H1 (cell line): Measurements from ENCODE around the gene CEP192. TPM values are rescaled to one million over a fixed set of nuclear protein-coding genes. Genes with fewer than 3 reads are reported as not detected.

Experiments
- CTCF ChIA-PET: fragments of 300-600 bp; sonication (Branson Sonifier 250); formaldehyde crosslinking; loops from one replicate; lab custom pipeline; 2021; ENCODE audit not compliant: partially characterized antibody; lab: Charles Lee
- POLR2A ChIA-PET: fragments of 300-600 bp; sonication (Branson Sonifier 250); formaldehyde crosslinking; loops from one replicate; lab custom pipeline; 2021; ENCODE audit warnings: inconsistent platforms; ENCODE audit not compliant: partially characterized antibody; lab: Charles Lee
- DNase-seq, 2 experiments: peaks; one replicate each; pipeline versions ENCODE4 v3.0.0 to v3.0.0-alpha.2; 2010 to 2022; ENCODE audit warnings: low spot score in 2 of 2, low read depth in 1 of 2, mixed read lengths in 1 of 2
- FAIRE-seq: peaks from 2 replicates; lab custom pipeline; 2011; peaks lifted over from hg19 to GRCh38; lab: Jason Lieb, UNC
- H2AFZ ChIP-seq: 2 replicates; pipeline ENCODE4 v1.8.1; 2012; ENCODE audit warnings: low read length, inconsistent platforms
- H2AK5ac ChIP-seq: 2 replicates; pipeline ENCODE4 v1.6.1; 2013; ENCODE audit warnings: low read depth, low read length
- H2BK120ac ChIP-seq: replicated peaks from 2 replicates; pipeline ENCODE3; 2013; ENCODE audit warnings: low read depth, low read length, inconsistent platforms
- H2BK12ac ChIP-seq: 2 replicates; pipeline ENCODE4 v1.6.1; 2013; ENCODE audit warnings: low read depth, low read length
- H2BK15ac ChIP-seq: 2 replicates; pipeline ENCODE4 v1.6.1; 2013; ENCODE audit warnings: low read length
- H2BK20ac ChIP-seq: 2 replicates; pipeline ENCODE4 v1.6.1; 2013; ENCODE audit warnings: low read length
- H2BK5ac ChIP-seq: 2 replicates; pipeline ENCODE4 v1.6.1; 2013; ENCODE audit warnings: low read depth, low read length
- H3K14ac ChIP-seq: 2 replicates; pipeline ENCODE4 v1.6.1; 2013; ENCODE audit warnings: inconsistent platforms; ENCODE audit not compliant: insufficient read length
- H3K18ac ChIP-seq: 2 replicates; pipeline ENCODE4 v1.6.1; 2013; ENCODE audit warnings: low read length; ENCODE audit errors: extremely low read depth
- H3K23ac ChIP-seq: 2 replicates; pipeline ENCODE4 v1.6.1; 2013; ENCODE audit warnings: inconsistent platforms; ENCODE audit not compliant: insufficient read length
- H3K23me2 ChIP-seq: 2 replicates; pipeline ENCODE4 v1.6.1; 2013; ENCODE audit warnings: low read depth, low read length
- H3K27ac ChIP-seq: 2 replicates; pipeline ENCODE4 v1.6.1; 2011; ENCODE audit warnings: low read depth, low read length, inconsistent platforms
- H3K27me3 ChIP-seq, 4 experiments: replicated peaks in 1 of 4; 1 replicate in 1 of 4; 2 replicates in 3 of 4; pipeline versions ENCODE4 v1.6.1 to v1.8.1; 2011 to 2013; ENCODE audit warnings: low read length in 3 of 4, mild to moderate bottlenecking in 3 of 4, inconsistent platforms in 2 of 4, mixed read lengths in 2 of 4, moderate library complexity in 1 of 4; ENCODE audit not compliant: control insufficient read depth in 3 of 4, insufficient read depth in 3 of 4; ENCODE audit errors: extremely low read depth in 1 of 4
- H3K36me3 ChIP-seq, 4 experiments: 2 replicates each; pipeline versions ENCODE4 v1.6.1 to v1.8.1; 2011 to 2013; ENCODE audit warnings: mild to moderate bottlenecking in 4 of 4, low read length in 3 of 4, moderate library complexity in 2 of 4, control low read depth in 1 of 4, inconsistent platforms in 1 of 4; ENCODE audit not compliant: insufficient read depth in 4 of 4, control insufficient read depth in 2 of 4
- H3K4ac ChIP-seq: replicated peaks from 2 replicates; pipeline ENCODE3; 2013; ENCODE audit warnings: low read length, low read depth, mixed read lengths, inconsistent platforms; ENCODE audit not compliant: insufficient read length
- H3K4me1 ChIP-seq, 4 experiments: replicated peaks in 1 of 4; 1 replicate in 1 of 4; 2 replicates in 3 of 4; pipeline versions ENCODE4 v1.6.1 to v1.8.1; 2011 to 2013; ENCODE audit warnings: low read length in 3 of 4, inconsistent platforms in 2 of 4, mixed read lengths in 1 of 4; ENCODE audit not compliant: insufficient read depth in 4 of 4, control insufficient read depth in 3 of 4
- H3K4me2 ChIP-seq, 2 experiments: 2 replicates each; pipeline versions ENCODE4 v1.6.1 to v1.8.1; 2011 to 2013; ENCODE audit warnings: low read depth in 2 of 2, low read length in 2 of 2, control low read depth in 1 of 2, inconsistent platforms in 1 of 2, mild to moderate bottlenecking in 1 of 2; ENCODE audit not compliant: insufficient read depth in 1 of 2
- H3K4me3 ChIP-seq, 4 experiments: fragments of 200-600, 300-600 bp in 1 of 4; sonication (generic), shearing (Covaris generic), sonication (Bioruptor Twin) in 1 of 4; 2 replicates each; pipeline versions ENCODE4 v1.5.1 to v1.8.1; 2011 to 2016; ENCODE audit warnings: low read length in 4 of 4, low read depth in 3 of 4, control low read depth in 2 of 4, inconsistent platforms in 2 of 4, mild to moderate bottlenecking in 2 of 4, mixed read lengths in 1 of 4, moderate library complexity in 1 of 4; ENCODE audit not compliant: insufficient read depth in 2 of 4; ENCODE audit errors: extremely low read depth in 1 of 4
- H3K56ac ChIP-seq: replicated peaks from 2 replicates; pipeline ENCODE3; 2013; ENCODE audit warnings: low read depth, mild to moderate bottlenecking, mixed read lengths, low read length, inconsistent platforms; ENCODE audit not compliant: insufficient read length
- H3K79me1 ChIP-seq: 2 replicates; pipeline ENCODE4 v1.6.1; 2013; ENCODE audit warnings: low read depth, low read length, control low read depth
- H3K79me2 ChIP-seq, 2 experiments: 2 replicates each; pipeline versions ENCODE4 v1.6.1 to v1.8.1; 2012 to 2013; ENCODE audit warnings: low read length in 2 of 2, mild to moderate bottlenecking in 2 of 2, inconsistent platforms in 1 of 2; ENCODE audit not compliant: insufficient read depth in 2 of 2, control insufficient read depth in 1 of 2
- H3K9ac ChIP-seq, 4 experiments: replicated peaks in 1 of 4; 1 replicate in 1 of 4; 2 replicates in 3 of 4; pipeline versions ENCODE4 v1.6.1 to v1.8.1; 2011 to 2013; ENCODE audit warnings: low read depth in 3 of 4, low read length in 3 of 4, control low read depth in 2 of 4, mild to moderate bottlenecking in 2 of 4, moderate library complexity in 2 of 4, inconsistent platforms in 1 of 4; ENCODE audit errors: extremely low read depth in 1 of 4
- H3K9me3 ChIP-seq, 2 experiments: 2 replicates each; pipeline versions ENCODE4 v1.6.1 to v1.8.1; 2012 to 2013; ENCODE audit warnings: mild to moderate bottlenecking in 2 of 2, moderate library complexity in 2 of 2, control low read depth in 1 of 2, inconsistent platforms in 1 of 2, low read depth in 1 of 2, low read length in 1 of 2, mixed read lengths in 1 of 2; ENCODE audit not compliant: insufficient read depth in 2 of 2
- H4K20me1 ChIP-seq, 2 experiments: replicated peaks in 1 of 2; 2 replicates each; pipeline versions ENCODE3 to v1.8.1; 2011 to 2013; ENCODE audit warnings: inconsistent platforms in 2 of 2, low read length in 2 of 2, mild to moderate bottlenecking in 1 of 2; ENCODE audit not compliant: insufficient read depth in 2 of 2, control insufficient read depth in 1 of 2
- H4K5ac ChIP-seq: 2 replicates; pipeline ENCODE4 v1.6.1; 2013; ENCODE audit warnings: low read length, low read depth, mixed read lengths, inconsistent platforms; ENCODE audit not compliant: insufficient read length
- H4K8ac ChIP-seq: 2 replicates; pipeline ENCODE4 v1.8.0; 2013; ENCODE audit warnings: mild to moderate bottlenecking, moderate library complexity, low read length, inconsistent platforms; ENCODE audit not compliant: insufficient read depth; ENCODE audit errors: extremely low read depth
- H4K91ac ChIP-seq: replicated peaks from 2 replicates; pipeline ENCODE3; 2013; ENCODE audit warnings: low read length, mixed read lengths, inconsistent platforms; ENCODE audit not compliant: insufficient read length
- ASH2L ChIP-seq: fragments of 200-600, 300-600 bp; sonication (generic); IDR thresholded peaks from one replicate; pipeline ENCODE4 v1.7.1; 2017; ENCODE audit warnings: low read length
- CEBPB ChIP-seq: IDR thresholded peaks from 2 replicates; pipeline ENCODE4 v1.6.1; 2012; ENCODE audit warnings: low read depth, low read length
- CTBP2 ChIP-seq: IDR thresholded peaks from 2 replicates; pipeline ENCODE4 v1.7.0; 2011; ENCODE audit warnings: borderline replicate concordance, mild to moderate bottlenecking, moderate library complexity, mixed read lengths, low read length; ENCODE audit not compliant: insufficient read depth, insufficient read length
- EGR1 ChIP-seq: IDR thresholded peaks from 2 replicates; pipeline ENCODE4 v1.6.1; 2011; ENCODE audit warnings: low read depth, low read length, borderline replicate concordance
- NANOG ChIP-seq: IDR thresholded peaks from 2 replicates; pipeline ENCODE4 v1.6.1; 2011; ENCODE audit warnings: low read length, low read depth, mild to moderate bottlenecking, inconsistent platforms; ENCODE audit not compliant: insufficient read depth, poor library complexity, severe bottlenecking
- SIN3A ChIP-seq, 2 experiments: IDR thresholded peaks in 1 of 2; conservative IDR thresholded peaks in 1 of 2; 2 replicates each; pipeline ENCODE4 v1.6.1; 2011 to 2012; ENCODE audit warnings: low read length in 2 of 2, improper control_type of control experiment in 1 of 2, low read depth in 1 of 2, mild to moderate bottlenecking in 1 of 2
- WGBS, 2 experiments: shearing (Covaris generic) in 1 of 2; methylation state at CpG; one replicate each; pipeline versions ENCODE4 v1.1.6 to v1.1.7; 2013 to 2015; ENCODE audit warnings: low lambda C conversion rate in 2 of 2, mixed read lengths in 2 of 2, inconsistent platforms in 1 of 2, low coverage in 1 of 2, missing lambda C conversion rate in 1 of 2; ENCODE audit not compliant: insufficient replicate concordance in 2 of 2, insufficient coverage in 1 of 2, insufficient read length in 1 of 2; ENCODE audit errors: extremely low coverage in 1 of 2, missing lambda C conversion rate in 1 of 2; 5-methylcytosine and 5-hydroxymethylcytosine counted together
- polyA plus RNA-seq, 7 experiments: library from polyadenylated mRNA; depleted of rRNA in 3 of 7; stranded (reverse) in 5 of 7; unstranded in 2 of 7; fragments of >200 nt in 5 of 7; fragments of 200-250 nt in 2 of 7; gene quantifications; 1 replicate in 5 of 7; 2 replicates in 1 of 7; 4 replicates in 1 of 7; pipeline versions ENCODE4 v1.2.1 to v1.2.3, GENCODE V29; 2011 to 2013; ENCODE audit warnings: missing spikeins in 2 of 7, mixed read lengths in 2 of 7
- total RNA-seq: library from RNA; stranded (reverse); fragmentation: NEBNext Ultra II Directional; extraction: Animal tissue kit (Norgen Biotek cat#: 25700); gene quantifications from 2 replicates; pipeline ENCODE4 v1.2.1, GENCODE V29; 2021
- TF ChIP-seq, protein P1 (sequence below): IDR thresholded peaks from 2 replicates; pipeline ENCODE4 v1.6.1; 2012; ENCODE audit warnings: inconsistent platforms
- TF ChIP-seq, protein P2 (sequence below): IDR thresholded peaks from 2 replicates; pipeline ENCODE4 v1.6.1; 2012; ENCODE audit warnings: inconsistent platforms

The CEP192 gene
- total and polyA plus RNA-seq, 2 of the 8 experiments (the other 6 are each of a cell fraction or from before 2014, with no cell fraction given), result 13.4 to 23.1 TPM

DNA sequence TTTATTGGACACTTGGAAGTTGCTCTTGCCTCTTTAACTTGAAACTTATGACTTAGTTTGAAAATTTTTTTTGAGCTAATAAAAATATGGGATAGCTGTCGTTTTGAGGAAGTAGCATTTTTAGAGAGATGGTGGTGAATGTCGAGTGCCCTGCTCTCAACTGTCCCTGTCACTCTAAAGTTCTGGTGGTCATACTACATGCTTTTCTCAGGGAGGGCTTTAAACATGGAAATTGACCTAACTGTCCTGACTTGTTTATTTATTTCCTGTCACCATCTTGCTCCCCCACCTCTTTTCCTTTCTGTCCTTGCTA, 16.0 kb downstream of the CEP192 start:
- TF ChIP-seq ASH2L (no peak), CEBPB (no peak), SIN3A (conservative IDR thresholded peaks at IDR 0.05 in 1 of 2, IDR thresholded peaks at IDR 0.05 in 1 of 2; ENCODE audit: low read depth in 1 of 2, low read length in 2 of 2) (no peak), NANOG (no peak), EGR1 (no peak), CTBP2 (no peak)
- TF ChIP-seq, protein P1, sequence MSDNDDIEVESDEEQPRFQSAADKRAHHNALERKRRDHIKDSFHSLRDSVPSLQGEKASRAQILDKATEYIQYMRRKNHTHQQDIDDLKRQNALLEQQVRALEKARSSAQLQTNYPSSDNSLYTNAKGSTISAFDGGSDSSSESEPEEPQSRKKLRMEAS, result no peak
- TF ChIP-seq, protein P2, sequence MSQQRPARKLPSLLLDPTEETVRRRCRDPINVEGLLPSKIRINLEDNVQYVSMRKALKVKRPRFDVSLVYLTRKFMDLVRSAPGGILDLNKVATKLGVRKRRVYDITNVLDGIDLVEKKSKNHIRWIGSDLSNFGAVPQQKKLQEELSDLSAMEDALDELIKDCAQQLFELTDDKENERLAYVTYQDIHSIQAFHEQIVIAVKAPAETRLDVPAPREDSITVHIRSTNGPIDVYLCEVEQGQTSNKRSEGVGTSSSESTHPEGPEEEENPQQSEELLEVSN, result no peak
- Histone ChIP-seq H2BK15ac (no peak overlapping the region), H3K79me1 (peaks cover 10% of the 10 kb centered on the region), H3K18ac (no peak overlapping the region), H3K4ac (no peak overlapping the region), H4K20me1 (peaks cover 4 to 7% of the 10 kb centered on the region in 2 experiments), H2AK5ac (no peak overlapping the region), H4K91ac (no peak overlapping the region), H3K4me1 (no peaks in the 10 kb centered on the region), H2BK12ac (no peak overlapping the region), H3K56ac (no peak overlapping the region), H4K8ac (no peak overlapping the region), H3K9me3 (no peaks in the 10 kb centered on the region), H3K9ac (no peak overlapping the region), H2AFZ (no peak overlapping the region), H3K4me2 (no peak overlapping the region), H4K5ac (no peak overlapping the region), H3K4me3 (no peak overlapping the region), H3K14ac (no peak overlapping the region), H2BK20ac (no peak overlapping the region), H3K23ac (no peak overlapping the region), H2BK5ac (no peak overlapping the region), H2BK120ac (no peak overlapping the region), H3K27ac (no peak overlapping the region), H3K36me3 (peaks cover 0 to 18% (median 11%) of the 10 kb centered on the region in 4 experiments; a peak in 4 of 8 replicates), H3K27me3 (no peaks in the 10 kb centered on the region), H3K23me2 (0 out of 2 replicates have a peak, but pooled peaks cover 1% of the 10 kb centered on the region), H3K79me2 (peaks cover 0 to 5% of the 10 kb centered on the region in 2 experiments; a peak in 1 of 4 replicates)
- DNase-seq (no peak), FAIRE-seq (no peak)
- ChIA-PET POLR2A (no interaction called here), CTCF (interaction anchor here (0.7 kb wide), 1 partner anchor 113 kb away, joined by 3 read pairs; no protein-coding TSS in a partner anchor)
- 94% methylated on average over 2 of the region's 2 CpGs; no CpG with 5 or more reads in 1 of the 2 experiments for WGBS, 2 experiments
